Effector memory CD4-positive, alpha-beta T cell (primary cell): ENCODE results near the gene ADGRD1.
"Not testable (repeated sequence)": the region's sequence is repeated elsewhere in the genome, so short reads cannot be mapped to it uniquely, and the experiment has no call there.

Experiments
- DNase-seq, 3 donors: peaks; one replicate each; pipeline ENCODE4 v3.0.0-alpha.2; 2020
- H3K27ac ChIP-seq: 2 replicates; pipeline ENCODE4 v1.7.0; 2013; ENCODE audit warnings: mild to moderate bottlenecking, low read length, moderate library complexity; ENCODE audit not compliant: insufficient read depth, poor library complexity, severe bottlenecking
- H3K27me3 ChIP-seq: replicated peaks from 2 replicates; pipeline ENCODE4 v1.7.0; 2013; ENCODE audit warnings: mild to moderate bottlenecking, low read length; ENCODE audit not compliant: insufficient read depth, control insufficient read depth, poor library complexity, severe bottlenecking
- H3K36me3 ChIP-seq: 2 replicates; pipeline ENCODE4 v1.7.0; 2013; ENCODE audit warnings: mild to moderate bottlenecking, low read length, moderate library complexity; ENCODE audit not compliant: control insufficient read depth, insufficient read depth
- H3K4me1 ChIP-seq: 2 replicates; pipeline ENCODE4 v1.7.0; 2013; ENCODE audit warnings: low read length, mild to moderate bottlenecking; ENCODE audit not compliant: control insufficient read depth, insufficient read depth, poor library complexity, severe bottlenecking
- H3K4me3 ChIP-seq: 2 replicates; pipeline ENCODE4 v1.7.0; 2013; ENCODE audit warnings: low read length, low read depth, mild to moderate bottlenecking; ENCODE audit not compliant: insufficient read depth, poor library complexity, severe bottlenecking
- H3K9me3 ChIP-seq: 2 replicates; pipeline ENCODE4 v1.7.0; 2013; ENCODE audit warnings: mild to moderate bottlenecking, low read length, moderate library complexity; ENCODE audit not compliant: control insufficient read depth

ADGRD1 gene

GRCh38 chr12:131070668-131071067 lies 117.0 kb downstream of the ADGRD1 start:
- not testable (repeated sequence) for DNase-seq, H3K27me3 ChIP-seq, H3K36me3 ChIP-seq, H3K4me1 ChIP-seq, H3K9me3 ChIP-seq, H3K4me3 ChIP-seq, H3K27ac ChIP-seq

- not testable (repeated sequence) for DNase-seq, H3K4me3 ChIP-seq, H3K9me3 ChIP-seq, H3K4me1 ChIP-seq, H3K27me3 ChIP-seq, H3K27ac ChIP-seq, H3K36me3 ChIP-seq
Observed at GRCh38 chr12:131071234-131071820, 117.6 kb downstream of the ADGRD1 start.

GRCh38 chr12:131071950-131072349 lies 118.2 kb downstream of the ADGRD1 start:
- not testable (repeated sequence) for H3K36me3 ChIP-seq, H3K27ac ChIP-seq, H3K9me3 ChIP-seq, DNase-seq, H3K4me3 ChIP-seq, H3K4me1 ChIP-seq, H3K27me3 ChIP-seq

GRCh38 chr12:131072451-131073230 lies 118.9 kb downstream of the ADGRD1 start:
- H3K9me3 ChIP-seq, result no peaks in the 10 kb centered on the region
- H3K27ac ChIP-seq, result no peak overlapping the region
- no peaks in the 10 kb centered on the region for H3K36me3 ChIP-seq
- H3K4me1 ChIP-seq, result no peaks in the 10 kb centered on the region
- DNase-seq, result no peak
- no peaks in the 10 kb centered on the region for H3K27me3 ChIP-seq
- no peak overlapping the region for H3K4me3 ChIP-seq

GRCh38 chr12:131074221-131075083 lies 120.7 kb downstream of the ADGRD1 start:
- H3K36me3 ChIP-seq, result no peaks in the 10 kb centered on the region
- no peak for DNase-seq

GRCh38 chr12:131075194-131075593 lies 121.5 kb downstream of the ADGRD1 start:
- no peaks in the 10 kb centered on the region for H3K4me1 ChIP-seq
- DNase-seq, result no peak
- H3K27me3 ChIP-seq, result no peaks in the 10 kb centered on the region
- no peak overlapping the region for H3K27ac ChIP-seq
- no peaks in the 10 kb centered on the region for H3K36me3 ChIP-seq
- H3K4me3 ChIP-seq, result no peak overlapping the region
- no peaks in the 10 kb centered on the region for H3K9me3 ChIP-seq

More at GRCh38 chr12:131074221-131075083, 120.7 kb downstream of the ADGRD1 start:
- Histone ChIP-seq H3K9me3 (no peaks in the 10 kb centered on the region), H3K4me1 (no peaks in the 10 kb centered on the region), H3K27ac (no peak overlapping the region), H3K27me3 (no peaks in the 10 kb centered on the region), H3K4me3 (no peak overlapping the region)

- no peaks in the 10 kb centered on the region for H3K9me3 ChIP-seq
Observed at GRCh38 chr12:131075611-131076010, 121.9 kb downstream of the ADGRD1 start.

GRCh38 chr12:131076296-131076695 lies 122.6 kb downstream of the ADGRD1 start:
- no peak for DNase-seq
- H3K27me3 ChIP-seq, result no peaks in the 10 kb centered on the region

More at GRCh38 chr12:131075611-131076010, 121.9 kb downstream of the ADGRD1 start:
- no peak for DNase-seq
- Histone ChIP-seq H3K36me3 (no peaks in the 10 kb centered on the region), H3K4me1 (no peaks in the 10 kb centered on the region), H3K4me3 (no peak overlapping the region), H3K27me3 (no peaks in the 10 kb centered on the region), H3K27ac (no peak overlapping the region)

GRCh38 chr12:131076791-131077747 lies 123.4 kb downstream of the ADGRD1 start:
- H3K36me3 ChIP-seq, result no peaks in the 10 kb centered on the region
- no peaks in the 10 kb centered on the region for H3K4me1 ChIP-seq
- H3K27ac ChIP-seq, result no peak overlapping the region
- H3K27me3 ChIP-seq, result no peaks in the 10 kb centered on the region
- H3K9me3 ChIP-seq, result no peaks in the 10 kb centered on the region
- no peak overlapping the region for H3K4me3 ChIP-seq
- DNase-seq, result no peak

More at GRCh38 chr12:131076296-131076695, 122.6 kb downstream of the ADGRD1 start:
- no peaks in the 10 kb centered on the region for H3K4me1 ChIP-seq
- no peaks in the 10 kb centered on the region for H3K9me3 ChIP-seq
- H3K36me3 ChIP-seq, result no peaks in the 10 kb centered on the region
- no peak overlapping the region for H3K27ac ChIP-seq
- no peak overlapping the region for H3K4me3 ChIP-seq
